GM12873 (cell line): Measurements from ENCODE around the gene RBPJ.

ENCODE experiments used
- CTCF ChIP-seq: IDR thresholded peaks from 2 replicates; pipeline ENCODE4 v1.5.1; 2012; ENCODE audit warnings: low read depth, mild to moderate bottlenecking, moderate library complexity, low read length, control low read depth; ENCODE audit not compliant: insufficient read depth; ENCODE audit errors: missing control alignments

The RBPJ gene

GRCh38 chr4:26368685-26369084 lies 47.9 kb downstream of the RBPJ start:
- no peak for TF ChIP-seq CTCF

- no peak for TF ChIP-seq CTCF
Observed at GRCh38 chr4:26369132-26369531, 48.3 kb downstream of the RBPJ start.

GRCh38 chr4:26369581-26369980 lies 48.8 kb downstream of the RBPJ start:
- no peak for TF ChIP-seq CTCF

GRCh38 chr4:26372076-26372475 lies 51.3 kb downstream of the RBPJ start:
- no peak for TF ChIP-seq CTCF

GRCh38 chr4:26372525-26373172 lies 51.8 kb downstream of the RBPJ start:
- TF ChIP-seq CTCF: no peak

GRCh38 chr4:26375551-26375950 lies 54.7 kb downstream of the RBPJ start:
- TF ChIP-seq CTCF: no peak

- no peak for TF ChIP-seq CTCF
Observed at GRCh38 chr4:26377328-26378311, 56.8 kb downstream of the RBPJ start.
